Prostate gland (tissue), 2 donors: ENCODE results near the gene CEP112. TPM values are rescaled to one million over a fixed set of nuclear protein-coding genes. Genes with fewer than 3 reads are reported as not detected.

ENCODE experiments used
- DNase-seq: peaks from one replicate; pipeline ENCODE4 v3.0.0-alpha.2; 2019; ENCODE audit warnings: low spot score
- H3K27ac ChIP-seq, 2 donors: fragments of 200-600 bp; sonication (generic); 2 replicates each; pipeline ENCODE4 v1.5.1; 2017 to 2019
- H3K27me3 ChIP-seq: fragments of 200-600 bp; sonication (generic); replicated peaks from 2 replicates; pipeline ENCODE4 v1.5.1; 2019; ENCODE audit not compliant: insufficient read depth
- H3K36me3 ChIP-seq, 2 donors: fragments of 200-600 bp; sonication (generic); 1 replicate in 1 of 2; 2 replicates in 1 of 2; pipeline versions ENCODE4 v1.5.1 to v1.8.1; 2017 to 2019
- H3K4me1 ChIP-seq: fragments of 200-600 bp; sonication (generic); replicated peaks from 2 replicates; pipeline ENCODE4 v1.5.1; 2019
- H3K4me3 ChIP-seq, 2 donors: fragments of 200-600 bp; sonication (generic); 2 replicates each; pipeline ENCODE4 v1.5.1; 2017 to 2019
- H3K9me3 ChIP-seq: fragments of 200-600 bp; sonication (generic); 2 replicates; pipeline ENCODE4 v1.5.1; 2017
- POLR2A ChIP-seq: fragments of 450-650 bp; IDR thresholded peaks from one replicate; pipeline ENCODE4 v1.6.1; 2016; ENCODE audit warnings: antibody characterized with exemption, mild to moderate bottlenecking
- POLR2AphosphoS5 ChIP-seq: sonication (generic); formaldehyde crosslinking; IDR thresholded peaks from one replicate; pipeline ENCODE4 v1.6.1; 2017; ENCODE audit warnings: antibody characterized with exemption
- WGBS: methylation state at CpG from one replicate; pipeline ENCODE4 v1.1.5; 2018; 5-methylcytosine and 5-hydroxymethylcytosine counted together
- intact Hi-C: fragments of 100-400 bp; cut with DNase I; formaldehyde crosslinking; loops from one replicate; pipeline ENCODE4 v1.14.2; 2022
- total RNA-seq, 2 donors: library from RNA; depleted of rRNA; stranded (reverse); fragments of >200 nt; gene quantifications; one replicate each; pipeline ENCODE4 v1.1.0, GENCODE V29; 2016
- TF ChIP-seq, protein P1 (sequence below), 4 experiments: fragments of 200-600 bp in 2 of 4; fragments of 450-650 bp in 2 of 4; sonication (generic) in 2 of 4; IDR thresholded peaks; 1 replicate in 3 of 4; 2 replicates in 1 of 4; pipeline ENCODE4 v1.5.1; 2016 to 2019; ENCODE audit warnings: antibody characterized with exemption in 4 of 4, mild to moderate bottlenecking in 2 of 4, moderate library complexity in 2 of 4

CEP112 gene
- total RNA-seq, 2 donors from 2014 or later: 2.3 to 22.8 TPM

GRCh38 chr17:65855675-65856074 lies 336.3 kb downstream of the CEP112 start:
- H3K4me1 ChIP-seq: no peaks in the 10 kb centered on the region
- no peak overlapping the region for H3K27ac ChIP-seq
- H3K9me3 ChIP-seq: no peaks in the 10 kb centered on the region
- no peak for TF ChIP-seq POLR2A
- intact Hi-C loops: no loop called here
- H3K4me3 ChIP-seq: no peak overlapping the region
- no peaks in the 10 kb centered on the region for H3K36me3 ChIP-seq
- 87% methylated on average over 4 of the region's 4 CpGs for WGBS
- H3K27me3 ChIP-seq: no peaks in the 10 kb centered on the region
- no peak for DNase-seq

- intact Hi-C loops: no loop called here
- no peaks in the 10 kb centered on the region for H3K36me3 ChIP-seq
- TF ChIP-seq, protein P1, sequence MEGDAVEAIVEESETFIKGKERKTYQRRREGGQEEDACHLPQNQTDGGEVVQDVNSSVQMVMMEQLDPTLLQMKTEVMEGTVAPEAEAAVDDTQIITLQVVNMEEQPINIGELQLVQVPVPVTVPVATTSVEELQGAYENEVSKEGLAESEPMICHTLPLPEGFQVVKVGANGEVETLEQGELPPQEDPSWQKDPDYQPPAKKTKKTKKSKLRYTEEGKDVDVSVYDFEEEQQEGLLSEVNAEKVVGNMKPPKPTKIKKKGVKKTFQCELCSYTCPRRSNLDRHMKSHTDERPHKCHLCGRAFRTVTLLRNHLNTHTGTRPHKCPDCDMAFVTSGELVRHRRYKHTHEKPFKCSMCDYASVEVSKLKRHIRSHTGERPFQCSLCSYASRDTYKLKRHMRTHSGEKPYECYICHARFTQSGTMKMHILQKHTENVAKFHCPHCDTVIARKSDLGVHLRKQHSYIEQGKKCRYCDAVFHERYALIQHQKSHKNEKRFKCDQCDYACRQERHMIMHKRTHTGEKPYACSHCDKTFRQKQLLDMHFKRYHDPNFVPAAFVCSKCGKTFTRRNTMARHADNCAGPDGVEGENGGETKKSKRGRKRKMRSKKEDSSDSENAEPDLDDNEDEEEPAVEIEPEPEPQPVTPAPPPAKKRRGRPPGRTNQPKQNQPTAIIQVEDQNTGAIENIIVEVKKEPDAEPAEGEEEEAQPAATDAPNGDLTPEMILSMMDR (IDR thresholded peaks at IDR 0.05): no peak
- TF ChIP-seq POLR2A: no peak
- no peak for TF ChIP-seq POLR2AphosphoS5
- H3K27ac ChIP-seq: no peak overlapping the region
- no peaks in the 10 kb centered on the region for H3K9me3 ChIP-seq
- WGBS: 57% methylated on average over 2 of the region's 2 CpGs
- no peaks in the 10 kb centered on the region for H3K4me1 ChIP-seq
- H3K27me3 ChIP-seq: no peaks in the 10 kb centered on the region
- no peak overlapping the region for H3K4me3 ChIP-seq
- DNase-seq: no peak
These were observed 336.7 kb downstream of the CEP112 start for GRCh38 chr17:65855245-65855644.

DNA sequence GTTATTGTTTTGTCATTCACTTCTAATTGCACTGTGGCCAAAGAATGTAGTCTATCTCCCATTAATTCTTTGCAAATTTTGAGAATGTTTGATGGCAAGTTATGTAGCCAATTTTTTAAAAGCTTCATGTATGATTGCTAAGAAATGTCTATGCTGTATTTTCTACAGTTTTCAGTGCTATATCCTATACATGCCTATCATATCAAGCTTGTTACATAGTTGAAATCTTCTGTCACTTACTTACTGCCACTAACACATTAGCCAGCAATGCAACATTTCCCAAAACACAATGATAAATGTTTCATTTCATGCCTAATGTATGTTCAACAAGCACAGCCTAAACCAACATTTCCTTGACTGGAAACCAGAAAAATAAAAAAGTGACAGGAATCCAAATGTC lies 338.1 kb downstream of the CEP112 start:
- Histone ChIP-seq H3K9me3 (no peaks in the 10 kb centered on the region), H3K4me1 (no peaks in the 10 kb centered on the region), H3K27ac (no peak overlapping the region), H3K4me3 (no peak overlapping the region), H3K36me3 (no peaks in the 10 kb centered on the region), H3K27me3 (no peaks in the 10 kb centered on the region)
- TF ChIP-seq POLR2A: no peak
- no peak for TF ChIP-seq POLR2AphosphoS5
- TF ChIP-seq, protein P1 (IDR thresholded peaks at IDR 0.05): no peak
- no peak for DNase-seq
- intact Hi-C loops: no loop called here

GRCh38 chr17:65852911-65853310 lies 339.0 kb downstream of the CEP112 start:
- TF ChIP-seq POLR2A (no peak), POLR2AphosphoS5 (no peak)
- TF ChIP-seq, protein P1 (IDR thresholded peaks at IDR 0.05): no peak
- no peaks in the 10 kb centered on the region for H3K27me3 ChIP-seq
- no peak overlapping the region for H3K27ac ChIP-seq
- intact Hi-C loops: no loop called here
- no peaks in the 10 kb centered on the region for H3K36me3 ChIP-seq
- no peaks in the 10 kb centered on the region for H3K4me1 ChIP-seq
- H3K9me3 ChIP-seq: no peaks in the 10 kb centered on the region
- H3K4me3 ChIP-seq: no peak overlapping the region
- 90% methylated on average over 1 of the region's 1 CpG for WGBS
- DNase-seq: no peak

GRCh38 chr17:65851965-65852736 lies 339.8 kb downstream of the CEP112 start:
- TF ChIP-seq, protein P1 (IDR thresholded peaks at IDR 0.05): no peak
- no peak for TF ChIP-seq POLR2A
- no peak for TF ChIP-seq POLR2AphosphoS5

More at GRCh38 chr17:65851965-65852736, 339.8 kb downstream of the CEP112 start:
- Histone ChIP-seq H3K36me3 (no peaks in the 10 kb centered on the region), H3K27me3 (no peaks in the 10 kb centered on the region), H3K4me3 (no peak overlapping the region), H3K4me1 (no peaks in the 10 kb centered on the region), H3K27ac (no peak overlapping the region), H3K9me3 (no peaks in the 10 kb centered on the region)
- no peak for DNase-seq
- WGBS: 99% methylated on average over 2 of the region's 3 CpGs
- intact Hi-C loops: no loop called here
